Brain pericyte (primary cell): ENCODE results near the gene SPTBN2.
"Not testable (repeated sequence)": the region's sequence is repeated elsewhere in the genome, so short reads cannot be mapped to it uniquely, and the experiment has no call there.

Source experiments
- DNase-seq: peaks from one replicate; pipeline ENCODE4 v3.0.0-alpha.2; 2012; ENCODE audit warnings: low read depth, low spot score

The SPTBN2 gene

DNA sequence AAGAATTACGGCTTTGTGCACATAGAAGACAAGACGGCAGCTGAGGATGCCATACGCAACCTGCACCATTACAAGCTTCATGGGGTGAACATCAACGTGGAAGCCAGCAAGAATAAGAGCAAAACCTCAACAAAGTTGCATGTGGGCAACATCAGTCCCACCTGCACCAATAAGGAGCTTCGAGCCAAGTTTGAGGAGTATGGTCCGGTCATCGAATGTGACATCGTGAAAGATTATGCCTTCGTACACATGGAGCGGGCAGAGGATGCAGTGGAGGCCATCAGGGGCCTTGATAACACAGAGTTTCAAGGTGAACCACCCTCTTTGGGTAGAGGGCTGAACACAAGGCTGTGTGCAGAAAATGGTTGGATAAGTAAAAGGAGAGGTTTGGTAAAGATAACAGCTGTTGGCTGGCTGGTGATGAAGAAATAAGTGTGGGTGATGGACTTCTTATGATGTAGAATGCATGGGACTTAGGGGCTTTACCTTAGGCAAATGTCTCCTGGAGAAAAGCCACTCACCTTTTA lies 89.1 kb downstream of the SPTBN2 start:
- not testable (repeated sequence) for DNase-seq

- DNase-seq: no peak
These were observed 89.8 kb downstream of the SPTBN2 start for GRCh38 chr11:66639066-66639813.

- peak; percentile 98 for DNase-seq
These were observed 90.6 kb downstream of the SPTBN2 start, which contains the start of gene RBM4 for GRCh38 chr11:66638177-66639065. Gene RBM4 (plus strand): TSS chr11:66638703. CDS start chr11:66639712, 1,009 bp downstream.

GRCh38 chr11:66637557-66638176 lies 91.3 kb downstream of the SPTBN2 start:
- no peak for DNase-seq

DNA sequence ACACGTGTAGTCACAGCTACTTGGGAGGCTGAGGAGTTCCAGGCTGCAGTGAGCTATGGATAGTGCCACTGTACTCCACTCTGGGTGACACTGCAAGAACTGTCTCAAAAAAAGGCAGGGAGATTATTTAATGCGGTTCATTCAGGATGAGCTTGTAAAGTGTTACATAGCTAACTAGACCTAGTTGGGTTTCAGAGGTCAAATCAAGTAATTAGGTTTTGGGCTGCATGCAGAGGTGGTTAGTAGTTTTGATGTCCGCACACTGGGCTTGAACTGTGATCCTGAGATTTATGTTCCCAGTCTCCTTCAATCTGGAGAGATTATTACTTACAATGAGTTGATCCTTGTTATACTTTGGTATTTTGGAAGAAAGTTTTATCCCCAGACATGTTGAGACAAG lies 92.6 kb downstream of the SPTBN2 start:
- DNase-seq: no peak
